Measurements from ENCODE around the gene MKNK1.

MKNK1 gene

DNA sequence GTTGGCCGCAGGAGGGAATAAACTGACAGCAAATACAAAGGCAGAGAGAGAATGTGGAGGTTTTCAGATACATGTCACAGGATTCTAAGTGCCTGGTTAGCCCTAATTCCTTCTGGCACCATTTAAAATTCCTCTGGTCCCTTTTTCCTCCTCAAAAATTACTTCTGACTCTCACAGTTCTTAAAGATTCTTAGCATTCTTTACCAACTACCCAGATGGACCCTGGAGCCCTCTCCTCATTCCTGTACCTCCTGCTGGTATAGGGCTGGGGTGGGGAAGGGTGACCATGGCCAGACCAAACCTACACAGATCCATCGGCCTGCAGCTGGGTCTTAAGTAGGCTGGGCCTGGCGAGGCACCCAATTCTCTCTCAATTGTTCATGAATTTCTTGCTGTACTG, 7.2 kb downstream of the MKNK1 start:
- TF ChIP-seq, protein P1, sequence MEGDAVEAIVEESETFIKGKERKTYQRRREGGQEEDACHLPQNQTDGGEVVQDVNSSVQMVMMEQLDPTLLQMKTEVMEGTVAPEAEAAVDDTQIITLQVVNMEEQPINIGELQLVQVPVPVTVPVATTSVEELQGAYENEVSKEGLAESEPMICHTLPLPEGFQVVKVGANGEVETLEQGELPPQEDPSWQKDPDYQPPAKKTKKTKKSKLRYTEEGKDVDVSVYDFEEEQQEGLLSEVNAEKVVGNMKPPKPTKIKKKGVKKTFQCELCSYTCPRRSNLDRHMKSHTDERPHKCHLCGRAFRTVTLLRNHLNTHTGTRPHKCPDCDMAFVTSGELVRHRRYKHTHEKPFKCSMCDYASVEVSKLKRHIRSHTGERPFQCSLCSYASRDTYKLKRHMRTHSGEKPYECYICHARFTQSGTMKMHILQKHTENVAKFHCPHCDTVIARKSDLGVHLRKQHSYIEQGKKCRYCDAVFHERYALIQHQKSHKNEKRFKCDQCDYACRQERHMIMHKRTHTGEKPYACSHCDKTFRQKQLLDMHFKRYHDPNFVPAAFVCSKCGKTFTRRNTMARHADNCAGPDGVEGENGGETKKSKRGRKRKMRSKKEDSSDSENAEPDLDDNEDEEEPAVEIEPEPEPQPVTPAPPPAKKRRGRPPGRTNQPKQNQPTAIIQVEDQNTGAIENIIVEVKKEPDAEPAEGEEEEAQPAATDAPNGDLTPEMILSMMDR (IDR thresholded peaks at IDR 0.05; ENCODE audit: control insufficient read depth, extremely low read depth, insufficient read depth): no peak
- no peak for DNase-seq (ENCODE audit: low read depth)
- H3K4me3 ChIP-seq (ENCODE audit: low read depth, low read length): no peak overlapping the region

DNA sequence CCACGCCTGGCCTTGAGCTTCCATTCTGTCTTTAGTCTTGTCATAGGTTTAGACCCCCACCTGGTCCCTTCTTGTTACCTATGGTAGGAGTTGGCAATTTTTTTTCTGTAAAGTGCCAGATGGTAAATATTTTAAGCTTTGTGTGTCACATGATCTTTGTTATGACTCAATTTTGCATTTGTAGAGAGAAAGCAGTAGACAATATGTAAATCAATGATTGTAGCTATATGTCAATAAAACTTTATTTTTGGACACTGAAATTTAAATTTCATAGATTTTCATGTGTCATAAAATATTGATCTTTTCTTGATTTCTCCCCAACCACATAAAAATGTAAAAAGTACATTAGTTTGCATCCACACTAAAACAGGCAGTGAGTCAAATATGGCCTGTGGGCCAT, 8.0 kb downstream of the MKNK1 start:
- H3K4me3 ChIP-seq (ENCODE audit: low read depth, low read length): no peak overlapping the region
- TF ChIP-seq, protein P1 (IDR thresholded peaks at IDR 0.05; ENCODE audit: control insufficient read depth, extremely low read depth, insufficient read depth): no peak
- DNase-seq (ENCODE audit: low read depth): no peak

DNA sequence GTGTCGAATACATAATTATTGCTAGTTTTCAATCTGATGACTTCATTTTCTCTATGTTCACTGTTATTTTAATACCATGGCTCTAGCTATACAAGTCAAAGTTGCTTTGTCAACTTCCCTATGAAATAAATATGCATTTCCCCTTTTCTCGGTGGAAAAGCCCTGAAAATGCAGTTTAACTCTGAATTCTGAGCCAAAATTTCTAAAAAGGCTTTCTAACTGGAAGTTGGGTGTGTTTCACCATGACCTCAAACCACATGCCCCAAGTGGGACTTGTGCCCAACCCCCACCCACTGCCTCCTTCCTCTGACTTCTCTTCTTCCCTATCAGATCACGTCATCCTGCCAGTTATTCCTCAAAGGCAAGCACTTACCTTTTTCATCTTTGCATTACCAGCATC, 8.9 kb downstream of the MKNK1 start:
- TF ChIP-seq, protein P1 (IDR thresholded peaks at IDR 0.05; ENCODE audit: control insufficient read depth, extremely low read depth, insufficient read depth): no peak
- no peak overlapping the region for H3K4me3 ChIP-seq (ENCODE audit: low read depth, low read length)
- DNase-seq (ENCODE audit: low read depth): no peak

DNA sequence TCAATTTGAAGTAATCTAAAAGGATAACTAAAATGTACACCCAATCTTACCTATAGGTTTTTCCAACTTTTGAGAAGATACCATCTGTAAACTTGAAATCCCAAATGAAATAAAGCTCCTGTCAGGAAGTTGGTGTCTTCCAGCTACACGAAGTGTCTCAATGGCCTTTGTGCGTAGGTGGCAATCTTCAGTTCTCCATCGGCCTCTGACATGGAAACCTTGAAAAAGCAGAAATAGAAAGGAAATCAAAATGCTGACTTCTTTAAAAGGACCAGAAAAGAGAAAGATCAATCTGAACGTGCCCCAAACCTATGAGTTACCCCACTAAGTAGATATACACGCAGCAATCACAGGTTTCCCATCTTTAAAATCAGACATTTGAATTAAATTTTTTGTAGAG, 10.0 kb downstream of the MKNK1 start:
- TF ChIP-seq, protein P1 (IDR thresholded peaks at IDR 0.05; ENCODE audit: control insufficient read depth, extremely low read depth, insufficient read depth): no peak
- no peak for DNase-seq (ENCODE audit: low read depth)
- H3K4me3 ChIP-seq (ENCODE audit: low read depth, low read length): no peak overlapping the region

DNA sequence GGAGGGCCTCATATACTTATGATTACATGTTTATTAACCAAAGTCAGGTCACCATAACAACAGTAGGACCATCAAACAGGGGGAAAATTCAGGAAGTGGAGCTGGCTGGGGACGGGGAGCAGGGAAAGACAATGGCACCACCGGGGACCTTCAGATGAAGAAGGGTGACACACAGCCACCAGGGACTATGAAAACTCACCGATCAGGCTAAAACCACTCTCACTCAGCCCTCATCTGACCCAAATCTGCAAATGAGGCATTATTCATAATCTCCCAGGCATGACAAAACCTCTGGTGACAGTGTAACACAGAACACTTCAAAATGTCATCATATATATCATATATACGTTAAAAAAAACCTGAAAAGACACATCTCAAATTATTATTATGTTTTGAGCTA, 11.2 kb downstream of the MKNK1 start:
- TF ChIP-seq, protein P1 (IDR thresholded peaks at IDR 0.05; ENCODE audit: control insufficient read depth, extremely low read depth, insufficient read depth): no peak
- DNase-seq (ENCODE audit: low read depth): no peak
- no peak overlapping the region for H3K4me3 ChIP-seq (ENCODE audit: low read depth, low read length)

DNA sequence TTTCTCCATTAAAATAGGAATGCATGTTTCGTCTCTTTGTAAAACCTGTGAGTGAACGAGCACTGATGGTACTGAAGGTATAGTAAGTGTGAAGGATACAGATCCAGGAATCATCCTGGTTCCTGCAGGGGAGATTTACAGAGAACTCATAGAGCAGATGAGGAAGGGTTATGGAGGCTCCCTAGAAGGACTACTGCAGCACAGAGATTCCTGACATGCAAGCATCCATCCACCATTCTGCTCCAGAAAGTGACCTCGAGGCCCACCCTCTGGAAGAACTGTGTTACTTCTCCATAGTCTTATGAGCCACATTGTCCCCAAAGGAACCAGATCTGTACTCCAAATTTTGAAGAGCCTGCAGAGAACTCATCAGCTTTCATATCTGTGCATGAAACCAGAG, 14.5 kb downstream of the MKNK1 start:
- TF ChIP-seq, protein P1 (IDR thresholded peaks at IDR 0.05; ENCODE audit: control insufficient read depth, extremely low read depth, insufficient read depth): no peak
- no peak for DNase-seq (ENCODE audit: low read depth)
- no peak overlapping the region for H3K4me3 ChIP-seq (ENCODE audit: low read depth, low read length)

DNA sequence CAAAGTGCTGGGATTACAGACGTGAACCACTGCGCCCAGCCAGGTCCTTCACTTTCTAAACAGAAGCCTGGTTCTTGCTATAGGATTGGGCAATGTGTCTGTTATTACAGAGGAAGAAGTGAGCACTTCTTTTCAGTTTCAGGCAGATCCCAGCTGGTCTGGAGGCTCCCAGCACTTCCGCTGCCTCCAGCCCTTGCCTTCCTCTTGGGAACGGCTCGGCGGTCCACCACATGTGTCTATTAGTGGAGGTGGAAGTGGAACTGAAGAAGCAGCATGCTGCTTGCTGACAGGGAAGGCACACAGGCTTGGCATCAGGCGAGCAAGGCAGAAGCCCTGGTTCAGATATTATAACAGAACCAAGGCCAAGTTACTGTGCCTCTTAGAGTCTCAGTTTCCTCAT, 17.0 kb downstream of the MKNK1 start:
- H3K4me3 ChIP-seq (ENCODE audit: low read depth, low read length): no peak overlapping the region
- TF ChIP-seq, protein P1 (IDR thresholded peaks at IDR 0.05; ENCODE audit: control insufficient read depth, extremely low read depth, insufficient read depth): no peak
- no peak for DNase-seq (ENCODE audit: low read depth)

Data from LNCaP clone FGC (cell line).